HEK293 (cell line): ENCODE data around the gene MIEF2.

Experiments
- CTCF ChIA-PET: fragments of 350-600 bp; formaldehyde crosslinking; extraction: SDS; loops from one replicate; lab custom pipeline; 2021; ENCODE audit warnings: antibody characterized with exemption; lab: Yijun Ruan, JAX
- POLR2A ChIA-PET: fragments of 300-600 bp; formaldehyde crosslinking; extraction: SDS; loops from one replicate; lab custom pipeline; 2020; ENCODE audit warnings: antibody characterized with exemption, inconsistent platforms; lab: Yijun Ruan, JAX
- H3K27ac ChIP-seq: fragments of 200-500 bp; sonication (Bioruptor generic); 2 replicates; pipeline ENCODE4 v1.5.1; 2014; ENCODE audit warnings: low read depth, low read length, control low read depth, inconsistent platforms; ENCODE audit errors: extremely low read depth
- H3K36me3 ChIP-seq, 2 experiments: fragments of 200-500 bp in 1 of 2; sonication (Bioruptor generic) in 1 of 2; 1 replicate in 1 of 2; 2 replicates in 1 of 2; pipeline ENCODE4 v1.5.1; 2014 to 2017; ENCODE audit warnings: inconsistent platforms in 2 of 2, low read length in 2 of 2; ENCODE audit not compliant: control insufficient read depth in 2 of 2, insufficient read depth in 1 of 2
- H3K4me1 ChIP-seq: fragments of 200-500 bp; sonication (Bioruptor generic); 2 replicates; pipeline ENCODE4 v1.5.1; 2014; ENCODE audit warnings: mild to moderate bottlenecking, low read length, inconsistent platforms; ENCODE audit not compliant: control insufficient read depth, insufficient read depth
- H3K4me3 ChIP-seq: 2 replicates; pipeline ENCODE4 v1.5.1; 2011; ENCODE audit warnings: low read depth, mild to moderate bottlenecking, control low read depth, low read length, moderate library complexity
- H3K9me3 ChIP-seq: fragments of 200-500 bp; sonication (Bioruptor generic); 2 replicates; pipeline ENCODE4 v1.5.1; 2014; ENCODE audit warnings: low read depth, low read length, inconsistent platforms; ENCODE audit not compliant: control insufficient read depth, insufficient read depth
- FEZF1 ChIP-seq: fragments of 450-650 bp; formaldehyde crosslinking; IDR thresholded peaks from 2 replicates; pipeline ENCODE4 v1.5.1; 2016; ENCODE audit warnings: missing biosample characterization, missing genetic modification characterization
- KLF1 ChIP-seq: fragments of 450-650 bp; formaldehyde crosslinking; IDR thresholded peaks from 2 replicates; pipeline ENCODE4 v1.5.1; 2016; ENCODE audit warnings: missing biosample characterization, missing genetic modification characterization
- KLF10 ChIP-seq: fragments of 450-650 bp; IDR thresholded peaks from 2 replicates; pipeline ENCODE4 v1.5.1; 2018; ENCODE audit warnings: missing biosample characterization, mild to moderate bottlenecking, missing genetic modification characterization
- KLF8 ChIP-seq: fragments of 450-650 bp; formaldehyde crosslinking; IDR thresholded peaks from 2 replicates; pipeline ENCODE4 v1.5.1; 2016; ENCODE audit warnings: missing biosample characterization, missing genetic modification characterization
- MEIS1 ChIP-seq: sonication (generic); formaldehyde crosslinking; IDR thresholded peaks from 2 replicates; pipeline ENCODE4 v1.8.1; 2022; ENCODE audit warnings: missing genetic modification reagents, mild to moderate bottlenecking, borderline replicate concordance
- MYNN ChIP-seq: fragments of 450-650 bp; formaldehyde crosslinking; IDR thresholded peaks from 2 replicates; pipeline ENCODE4 v1.5.1; 2016; ENCODE audit warnings: missing biosample characterization, missing genetic modification characterization, borderline replicate concordance
- PRDM1 ChIP-seq: fragments of 450-650 bp; formaldehyde crosslinking; IDR thresholded peaks from 2 replicates; pipeline ENCODE4; 2016; ENCODE audit warnings: missing biosample characterization, missing genetic modification characterization
- SALL2 ChIP-seq: fragments of 450-650 bp; formaldehyde crosslinking; IDR thresholded peaks from 2 replicates; pipeline ENCODE4 v1.5.0; 2017; ENCODE audit warnings: missing biosample characterization, mild to moderate bottlenecking, missing genetic modification characterization, borderline replicate concordance
- SP2 ChIP-seq: fragments of 450-650 bp; formaldehyde crosslinking; IDR thresholded peaks from 2 replicates; pipeline ENCODE4 v1.5.1; 2016; ENCODE audit warnings: missing biosample characterization, missing genetic modification characterization
- SP3 ChIP-seq: fragments of 450-650 bp; formaldehyde crosslinking; IDR thresholded peaks from 2 replicates; pipeline ENCODE4 v1.5.1; 2016; ENCODE audit warnings: missing biosample characterization, missing genetic modification characterization
- ZBTB17 ChIP-seq: fragments of 450-650 bp; formaldehyde crosslinking; IDR thresholded peaks from 2 replicates; pipeline ENCODE4 v1.5.1; 2016; ENCODE audit warnings: missing biosample characterization, missing genetic modification characterization
- ZBTB7A ChIP-seq: fragments of 450-650 bp; formaldehyde crosslinking; IDR thresholded peaks from 2 replicates; pipeline ENCODE4 v1.5.1; 2016; ENCODE audit warnings: low read depth, missing biosample characterization, missing genetic modification characterization
- ZFHX2 ChIP-seq: fragments of 450-650 bp; formaldehyde crosslinking; conservative IDR thresholded peaks from 2 replicates; pipeline ENCODE4 v1.5.1; 2016; ENCODE audit warnings: missing biosample characterization, missing genetic modification characterization
- ZNF19 ChIP-seq: fragments of 450-650 bp; formaldehyde crosslinking; IDR thresholded peaks from 2 replicates; pipeline ENCODE4; 2016; ENCODE audit warnings: missing biosample characterization, missing genetic modification characterization, low read depth
- ZNF24 ChIP-seq: fragments of 450-650 bp; formaldehyde crosslinking; IDR thresholded peaks from 2 replicates; pipeline ENCODE4 v1.5.1; 2016; ENCODE audit warnings: missing biosample characterization, missing genetic modification characterization
- ZNF341 ChIP-seq: fragments of 450-650 bp; formaldehyde crosslinking; IDR thresholded peaks from 2 replicates; pipeline ENCODE4; 2016; ENCODE audit warnings: low read depth, missing biosample characterization, missing genetic modification characterization
- ZNF404 ChIP-seq: fragments of 450-650 bp; formaldehyde crosslinking; IDR thresholded peaks from 2 replicates; pipeline ENCODE4 v1.5.1; 2017; ENCODE audit warnings: missing biosample characterization, missing genetic modification characterization
- ZNF423 ChIP-seq: fragments of 450-650 bp; formaldehyde crosslinking; IDR thresholded peaks from 2 replicates; pipeline ENCODE4 v1.5.1; 2016; ENCODE audit warnings: missing biosample characterization, missing genetic modification characterization
- ZNF501 ChIP-seq: fragments of 450-650 bp; formaldehyde crosslinking; IDR thresholded peaks from 2 replicates; pipeline ENCODE4 v1.5.1; 2016; ENCODE audit warnings: missing biosample characterization, missing genetic modification characterization
- ZNF529 ChIP-seq: fragments of 450-650 bp; formaldehyde crosslinking; IDR thresholded peaks from 2 replicates; pipeline ENCODE4 v1.5.1; 2017; ENCODE audit warnings: missing genetic modification characterization, missing biosample characterization; ENCODE audit not compliant: insufficient replicate concordance
- ZNF621 ChIP-seq: fragments of 450-650 bp; formaldehyde crosslinking; IDR thresholded peaks from 2 replicates; pipeline ENCODE4 v1.5.1; 2017; ENCODE audit warnings: missing biosample characterization, missing genetic modification characterization
- ZNF654 ChIP-seq: fragments of 450-650 bp; formaldehyde crosslinking; IDR thresholded peaks from 2 replicates; pipeline ENCODE4 v1.5.1; 2016; ENCODE audit warnings: low read depth, missing biosample characterization, missing genetic modification characterization
- ZNF707 ChIP-seq: fragments of 450-650 bp; formaldehyde crosslinking; IDR thresholded peaks from 2 replicates; pipeline ENCODE4 v1.5.1; 2016; ENCODE audit warnings: missing biosample characterization, missing genetic modification characterization
- ZNF837 ChIP-seq: fragments of 450-650 bp; formaldehyde crosslinking; IDR thresholded peaks from 2 replicates; pipeline ENCODE4 v1.5.1; 2016; ENCODE audit warnings: missing biosample characterization, missing genetic modification characterization
- ZSCAN30 ChIP-seq: fragments of 450-650 bp; IDR thresholded peaks from 2 replicates; pipeline ENCODE4 v1.5.1; 2018; ENCODE audit warnings: missing biosample characterization, mild to moderate bottlenecking, missing genetic modification characterization, moderate library complexity
- TF ChIP-seq, protein P1 (sequence below): fragments of 450-650 bp; formaldehyde crosslinking; IDR thresholded peaks from 2 replicates; pipeline ENCODE4 v1.5.1; 2016; ENCODE audit warnings: missing biosample characterization, missing genetic modification characterization
- TF ChIP-seq, protein P2 (sequence below): fragments of 450-650 bp; formaldehyde crosslinking; IDR thresholded peaks from 2 replicates; pipeline ENCODE4 v1.5.1; 2016; ENCODE audit warnings: missing biosample characterization, missing genetic modification characterization
- TF ChIP-seq, protein P3 (sequence below): fragments of 450-650 bp; formaldehyde crosslinking; IDR thresholded peaks from 2 replicates; pipeline ENCODE4 v1.5.1; 2016; ENCODE audit warnings: missing biosample characterization, missing genetic modification characterization
- TF ChIP-seq, protein P4 (sequence below): sonication (generic); formaldehyde crosslinking; IDR thresholded peaks from 2 replicates; pipeline ENCODE4 v1.8.1; 2022; ENCODE audit warnings: mild to moderate bottlenecking, moderate library complexity, missing genetic modification reagents

The MIEF2 gene

DNA sequence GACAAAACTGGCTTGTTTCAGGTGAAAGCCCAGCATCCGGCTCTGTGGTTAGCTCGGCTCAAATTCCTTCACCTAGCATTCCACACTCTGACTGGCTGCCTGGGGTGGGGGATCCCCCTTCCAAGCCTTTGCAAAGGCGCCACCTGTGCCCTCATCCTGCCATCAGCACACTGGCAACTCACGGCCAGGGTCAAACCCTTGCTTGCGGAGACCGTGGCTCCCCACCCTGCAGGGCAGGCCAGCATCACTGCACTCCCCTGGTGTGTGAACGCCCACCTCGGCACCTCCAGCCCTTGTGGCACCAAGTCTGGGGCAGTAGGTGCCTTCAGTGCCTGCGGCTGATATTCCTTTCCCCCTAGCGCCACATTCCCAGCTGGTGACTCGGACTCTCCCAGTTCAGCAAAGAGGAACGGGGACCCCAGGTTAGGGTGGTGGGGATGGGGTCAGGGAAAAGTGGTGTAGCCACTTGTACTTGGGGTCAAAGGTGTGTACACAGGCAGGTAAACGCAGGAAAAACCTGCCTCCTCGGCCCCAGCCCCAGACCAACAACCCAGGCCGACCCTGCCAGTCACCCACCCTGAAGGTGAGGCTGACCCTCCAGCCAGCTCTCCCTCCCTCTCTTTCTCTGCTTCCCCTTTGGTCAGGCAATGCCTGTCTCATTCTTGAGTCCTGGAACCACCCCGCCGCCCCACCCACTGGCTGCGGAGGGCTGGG, 3.0 kb upstream of the MIEF2 start (continued):
- TF ChIP-seq, protein P1, sequence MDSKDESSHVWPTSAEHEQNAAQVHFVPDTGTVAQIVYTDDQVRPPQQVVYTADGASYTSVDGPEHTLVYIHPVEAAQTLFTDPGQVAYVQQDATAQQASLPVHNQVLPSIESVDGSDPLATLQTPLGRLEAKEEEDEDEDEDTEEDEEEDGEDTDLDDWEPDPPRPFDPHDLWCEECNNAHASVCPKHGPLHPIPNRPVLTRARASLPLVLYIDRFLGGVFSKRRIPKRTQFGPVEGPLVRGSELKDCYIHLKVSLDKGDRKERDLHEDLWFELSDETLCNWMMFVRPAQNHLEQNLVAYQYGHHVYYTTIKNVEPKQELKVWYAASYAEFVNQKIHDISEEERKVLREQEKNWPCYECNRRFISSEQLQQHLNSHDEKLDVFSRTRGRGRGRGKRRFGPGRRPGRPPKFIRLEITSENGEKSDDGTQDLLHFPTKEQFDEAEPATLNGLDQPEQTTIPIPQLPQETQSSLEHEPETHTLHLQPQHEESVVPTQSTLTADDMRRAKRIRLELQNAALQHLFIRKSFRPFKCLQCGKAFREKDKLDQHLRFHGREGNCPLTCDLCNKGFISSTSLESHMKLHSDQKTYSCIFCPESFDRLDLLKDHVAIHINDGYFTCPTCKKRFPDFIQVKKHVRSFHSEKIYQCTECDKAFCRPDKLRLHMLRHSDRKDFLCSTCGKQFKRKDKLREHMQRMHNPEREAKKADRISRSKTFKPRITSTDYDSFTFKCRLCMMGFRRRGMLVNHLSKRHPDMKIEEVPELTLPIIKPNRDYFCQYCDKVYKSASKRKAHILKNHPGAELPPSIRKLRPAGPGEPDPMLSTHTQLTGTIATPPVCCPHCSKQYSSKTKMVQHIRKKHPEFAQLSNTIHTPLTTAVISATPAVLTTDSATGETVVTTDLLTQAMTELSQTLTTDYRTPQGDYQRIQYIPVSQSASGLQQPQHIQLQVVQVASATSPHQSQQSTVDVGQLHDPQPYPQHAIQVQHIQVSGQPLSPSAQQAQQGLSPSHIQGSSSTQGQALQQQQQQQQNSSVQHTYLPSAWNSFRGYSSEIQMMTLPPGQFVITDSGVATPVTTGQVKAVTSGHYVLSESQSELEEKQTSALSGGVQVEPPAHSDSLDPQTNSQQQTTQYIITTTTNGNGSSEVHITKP (tag by site-specific recombination), result peak; percentile 70
- TF ChIP-seq KLF10 (tag by site-specific recombination), result no peak
- no peak for TF ChIP-seq ZNF423
- peak; percentile 52 for TF ChIP-seq ZNF341
- no peak for TF ChIP-seq ZNF654 (tag by site-specific recombination)
- TF ChIP-seq, protein P2, sequence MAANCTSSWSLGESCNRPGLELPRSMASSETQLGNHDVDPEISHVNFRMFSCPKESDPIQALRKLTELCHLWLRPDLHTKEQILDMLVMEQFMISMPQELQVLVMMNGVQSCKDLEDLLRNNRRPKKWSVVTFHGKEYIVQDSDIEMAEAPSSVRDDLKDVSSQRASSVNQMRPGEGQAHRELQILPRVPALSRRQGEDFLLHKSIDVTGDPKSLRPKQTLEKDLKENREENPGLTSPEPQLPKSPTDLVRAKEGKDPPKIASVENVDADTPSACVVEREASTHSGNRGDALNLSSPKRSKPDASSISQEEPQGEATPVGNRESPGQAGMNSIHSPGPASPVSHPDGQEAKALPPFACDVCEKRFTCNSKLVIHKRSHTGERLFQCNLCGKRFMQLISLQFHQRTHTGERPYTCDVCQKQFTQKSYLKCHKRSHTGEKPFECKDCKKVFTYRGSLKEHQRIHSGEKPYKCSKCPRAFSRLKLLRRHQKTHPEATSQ, result no peak

DNA sequence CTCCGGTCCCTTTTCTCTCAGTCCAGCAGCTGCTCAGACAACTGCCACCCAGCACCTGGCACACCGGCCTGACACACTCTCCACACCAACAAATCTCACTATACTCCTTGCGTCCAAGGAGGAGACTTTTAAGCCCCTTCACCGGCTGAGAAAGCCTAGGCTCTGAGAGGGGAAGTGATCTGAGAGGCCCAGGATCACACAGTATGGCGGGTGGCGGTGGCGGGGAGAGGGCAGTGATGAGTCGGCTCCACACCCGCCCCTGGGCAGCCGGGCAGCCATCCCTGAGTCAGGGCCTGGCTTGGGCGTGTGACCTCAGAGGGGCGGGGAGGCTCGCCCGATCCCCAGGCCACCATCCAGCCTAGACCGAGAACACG, 2.5 kb upstream of the MIEF2 start:
- Histone ChIP-seq H3K4me3 (peak overlapping the region; percentile 83), H3K36me3 (peaks cover 5 to 48% of the 10 kb centered on the region in 2 experiments), H3K4me1 (peaks cover 12% of the 10 kb centered on the region), H3K9me3 (no peaks in the 10 kb centered on the region), H3K27ac (peak overlapping the region; percentile 96)
- POLR2A ChIA-PET, result interaction anchor here (0.8 to 1.4 kb wide), 4 partner anchors 10 to 57 kb away, joined by 3 to 4 read pairs (median 4); partner anchors contain the start of genes SMCR8 and TOP3A
- CTCF ChIA-PET, result interaction anchor here (0.6 to 0.7 kb wide), 2 partner anchors 10 to 80 kb away, joined by 3 read pairs; no protein-coding TSS in a partner anchor
- TF ChIP-seq ZNF404 (tag by site-specific recombination), result no peak
- TF ChIP-seq ZNF621 (tag by site-specific recombination), result no peak
- TF ChIP-seq MYNN (tag by site-specific recombination), result 0 out of 2 replicates have a peak, but pooled peaks have one; percentile 24
- peak; percentile 33; the same call in 1 of the 2 replicates for TF ChIP-seq ZFHX2
- TF ChIP-seq SP2 (tag by site-specific recombination), result peak; percentile 64
- 0 out of 2 replicates have a peak, but pooled peaks have one; percentile 60 for TF ChIP-seq ZSCAN30 (tag by site-specific recombination)
- peak; percentile 64; the same call in 1 of the 2 replicates for TF ChIP-seq SP3 (tag by site-specific recombination)
- peak; percentile 28; the same call in 1 of the 2 replicates for TF ChIP-seq KLF1 (tag by site-specific recombination)
- TF ChIP-seq, protein P3, sequence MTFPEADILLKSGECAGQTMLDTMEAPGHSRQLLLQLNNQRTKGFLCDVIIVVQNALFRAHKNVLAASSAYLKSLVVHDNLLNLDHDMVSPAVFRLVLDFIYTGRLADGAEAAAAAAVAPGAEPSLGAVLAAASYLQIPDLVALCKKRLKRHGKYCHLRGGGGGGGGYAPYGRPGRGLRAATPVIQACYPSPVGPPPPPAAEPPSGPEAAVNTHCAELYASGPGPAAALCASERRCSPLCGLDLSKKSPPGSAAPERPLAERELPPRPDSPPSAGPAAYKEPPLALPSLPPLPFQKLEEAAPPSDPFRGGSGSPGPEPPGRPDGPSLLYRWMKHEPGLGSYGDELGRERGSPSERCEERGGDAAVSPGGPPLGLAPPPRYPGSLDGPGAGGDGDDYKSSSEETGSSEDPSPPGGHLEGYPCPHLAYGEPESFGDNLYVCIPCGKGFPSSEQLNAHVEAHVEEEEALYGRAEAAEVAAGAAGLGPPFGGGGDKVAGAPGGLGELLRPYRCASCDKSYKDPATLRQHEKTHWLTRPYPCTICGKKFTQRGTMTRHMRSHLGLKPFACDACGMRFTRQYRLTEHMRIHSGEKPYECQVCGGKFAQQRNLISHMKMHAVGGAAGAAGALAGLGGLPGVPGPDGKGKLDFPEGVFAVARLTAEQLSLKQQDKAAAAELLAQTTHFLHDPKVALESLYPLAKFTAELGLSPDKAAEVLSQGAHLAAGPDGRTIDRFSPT (tag by site-specific recombination), result 0 out of 2 replicates have a peak, but pooled peaks have one; percentile 73
- TF ChIP-seq ZNF341, result no peak
- no peak for TF ChIP-seq ZNF19
- TF ChIP-seq ZNF24 (tag by site-specific recombination), result no peak
- peak; percentile 67; the same call in 1 of the 2 replicates for TF ChIP-seq KLF8 (tag by site-specific recombination)
- TF ChIP-seq, protein P4, sequence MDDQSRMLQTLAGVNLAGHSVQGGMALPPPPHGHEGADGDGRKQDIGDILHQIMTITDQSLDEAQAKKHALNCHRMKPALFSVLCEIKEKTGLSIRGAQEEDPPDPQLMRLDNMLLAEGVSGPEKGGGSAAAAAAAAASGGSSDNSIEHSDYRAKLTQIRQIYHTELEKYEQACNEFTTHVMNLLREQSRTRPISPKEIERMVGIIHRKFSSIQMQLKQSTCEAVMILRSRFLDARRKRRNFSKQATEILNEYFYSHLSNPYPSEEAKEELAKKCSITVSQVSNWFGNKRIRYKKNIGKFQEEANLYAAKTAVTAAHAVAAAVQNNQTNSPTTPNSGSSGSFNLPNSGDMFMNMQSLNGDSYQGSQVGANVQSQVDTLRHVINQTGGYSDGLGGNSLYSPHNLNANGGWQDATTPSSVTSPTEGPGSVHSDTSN (CRISPR knock-in tag), result peak; percentile 70; the same call in 1 of the 2 replicates
- no peak for TF ChIP-seq ZNF529 (tag by site-specific recombination)
- TF ChIP-seq FEZF1 (tag by site-specific recombination), result no peak
- TF ChIP-seq PRDM1 (tag by site-specific recombination), result no peak
- no peak for TF ChIP-seq MEIS1 (CRISPR knock-in tag)
- peak; percentile 47; the same call in 1 of the 2 replicates for TF ChIP-seq ZNF501
- TF ChIP-seq ZNF707 (tag by site-specific recombination), result no peak
- TF ChIP-seq ZBTB17 (tag by site-specific recombination), result peak; percentile 66
- TF ChIP-seq SALL2 (tag by site-specific recombination), result no peak
- TF ChIP-seq ZBTB7A (tag by site-specific recombination), result no peak
- no peak for TF ChIP-seq ZNF654 (tag by site-specific recombination)
- no peak for TF ChIP-seq ZNF837 (tag by site-specific recombination)
